GM21786 (cell line): Measurements from ENCODE around the gene CD96.
A peak's percentile ranks its signal among the peaks of the same experiment; 100 is the strongest.
"Not testable (repeated sequence)": the region's sequence is repeated elsewhere in the genome, so short reads cannot be mapped to it uniquely, and the experiment has no call there.

ENCODE experiments used
- ATAC-seq: cut with Tn5 transposase; IDR thresholded peaks from one replicate; pipeline ENCODE4 v1.9.1; 2021; ENCODE audit not compliant: unreplicated experiment

The CD96 gene, protein sequence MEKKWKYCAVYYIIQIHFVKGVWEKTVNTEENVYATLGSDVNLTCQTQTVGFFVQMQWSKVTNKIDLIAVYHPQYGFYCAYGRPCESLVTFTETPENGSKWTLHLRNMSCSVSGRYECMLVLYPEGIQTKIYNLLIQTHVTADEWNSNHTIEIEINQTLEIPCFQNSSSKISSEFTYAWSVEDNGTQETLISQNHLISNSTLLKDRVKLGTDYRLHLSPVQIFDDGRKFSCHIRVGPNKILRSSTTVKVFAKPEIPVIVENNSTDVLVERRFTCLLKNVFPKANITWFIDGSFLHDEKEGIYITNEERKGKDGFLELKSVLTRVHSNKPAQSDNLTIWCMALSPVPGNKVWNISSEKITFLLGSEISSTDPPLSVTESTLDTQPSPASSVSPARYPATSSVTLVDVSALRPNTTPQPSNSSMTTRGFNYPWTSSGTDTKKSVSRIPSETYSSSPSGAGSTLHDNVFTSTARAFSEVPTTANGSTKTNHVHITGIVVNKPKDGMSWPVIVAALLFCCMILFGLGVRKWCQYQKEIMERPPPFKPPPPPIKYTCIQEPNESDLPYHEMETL

DNA sequence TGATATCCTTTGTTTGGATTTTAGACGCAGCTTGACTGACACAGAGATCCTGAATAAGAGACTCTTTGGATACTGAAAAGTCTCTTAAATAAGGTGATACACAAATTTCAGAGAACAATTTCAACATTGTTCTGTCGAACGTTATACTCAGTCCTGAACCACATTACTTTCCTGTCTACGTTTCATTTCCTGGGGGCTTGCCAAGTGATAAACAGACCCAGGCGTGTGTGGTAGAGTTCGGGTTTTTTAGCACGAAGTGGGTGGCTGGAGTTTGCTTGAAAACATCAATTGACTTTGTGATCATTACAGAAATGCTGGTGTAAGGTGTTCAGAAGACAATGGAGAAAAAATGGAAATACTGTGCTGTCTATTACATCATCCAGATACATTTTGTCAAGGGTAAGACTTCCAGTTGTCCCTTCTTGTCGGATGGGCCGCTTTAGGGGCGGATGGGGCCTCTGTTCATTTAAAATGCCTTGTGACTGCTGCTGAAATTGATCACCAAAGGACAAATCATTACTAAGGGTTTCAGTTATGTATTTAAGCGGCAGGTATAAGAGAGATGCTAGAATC lies at the start of gene CD96:
Gene CD96 (plus strand): TSS at position 287 of the 573 bp plus-strand sequence. CDS start 52 bp downstream, at position 339.
- ATAC-seq, result peak; percentile 31

DNA sequence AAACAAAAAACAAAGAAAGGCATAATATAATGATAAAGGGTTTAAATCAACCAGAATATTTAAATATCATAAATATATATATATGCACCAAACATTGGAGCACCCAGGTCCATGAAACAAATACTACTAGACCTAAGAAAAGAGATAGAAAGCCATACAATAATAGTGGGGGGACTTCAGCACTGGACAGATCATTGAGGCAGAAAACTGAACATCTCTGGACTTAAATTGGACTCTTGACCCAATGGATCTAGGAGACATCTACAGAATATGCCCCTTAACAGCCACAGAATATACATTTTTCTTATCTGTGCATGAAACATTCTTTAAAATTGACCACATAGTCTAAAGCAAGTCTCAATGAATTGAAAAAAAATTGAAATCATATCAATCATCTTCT lies 48.7 kb upstream of the CD96 start:
- no peak for ATAC-seq

DNA sequence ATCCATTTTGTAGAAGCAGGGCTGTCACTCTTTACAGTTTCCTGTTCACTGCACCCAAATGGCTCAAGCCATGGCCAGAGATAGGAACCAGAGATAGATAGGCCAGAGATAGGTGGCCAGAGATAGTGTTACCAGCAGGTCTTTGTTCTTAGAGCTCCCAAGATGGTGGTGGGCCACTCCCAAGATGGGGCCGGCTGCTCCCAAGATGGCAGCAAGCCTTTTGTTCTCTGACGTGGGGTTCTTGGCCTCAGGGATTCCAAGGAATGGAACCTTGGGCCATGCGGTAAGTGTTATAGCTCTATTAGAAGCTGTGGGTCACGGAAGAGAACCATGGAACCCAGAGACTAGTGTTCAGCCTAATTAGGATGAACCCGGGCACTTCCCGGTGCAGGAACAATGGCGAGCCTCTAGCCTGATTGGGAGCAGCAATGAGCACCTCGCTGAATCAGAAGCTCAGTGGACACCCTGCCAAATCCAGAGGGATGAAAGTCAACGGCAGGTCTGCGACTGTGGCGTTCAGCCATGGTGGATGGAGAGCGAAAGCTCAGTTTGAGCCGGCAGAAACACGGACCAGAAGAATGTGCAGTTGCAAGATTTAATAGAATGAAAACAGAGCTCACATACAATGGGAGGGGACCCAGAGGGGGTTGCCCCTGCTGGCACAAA lies 45.0 kb upstream of the CD96 start:
- no peak for ATAC-seq

DNA sequence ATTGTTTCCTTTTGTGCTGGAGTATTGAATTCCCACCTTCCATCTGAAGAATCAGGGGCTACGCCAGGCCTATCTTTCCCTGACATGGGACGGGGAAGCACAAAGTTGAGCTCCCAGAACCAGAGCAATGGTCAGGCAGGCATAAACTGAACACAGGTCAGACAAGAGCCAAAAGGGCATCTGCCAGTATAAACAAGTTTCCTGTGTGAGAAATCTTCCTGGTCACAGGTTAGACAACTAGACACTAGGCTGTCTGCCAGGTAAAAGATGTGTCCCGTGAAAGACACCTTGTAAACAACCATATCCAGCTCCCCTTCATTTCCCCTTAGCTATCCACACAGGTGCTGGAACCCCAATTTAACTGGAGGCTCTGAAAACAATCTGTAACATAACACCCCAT lies 44.0 kb upstream of the CD96 start:
- no peak for ATAC-seq

DNA sequence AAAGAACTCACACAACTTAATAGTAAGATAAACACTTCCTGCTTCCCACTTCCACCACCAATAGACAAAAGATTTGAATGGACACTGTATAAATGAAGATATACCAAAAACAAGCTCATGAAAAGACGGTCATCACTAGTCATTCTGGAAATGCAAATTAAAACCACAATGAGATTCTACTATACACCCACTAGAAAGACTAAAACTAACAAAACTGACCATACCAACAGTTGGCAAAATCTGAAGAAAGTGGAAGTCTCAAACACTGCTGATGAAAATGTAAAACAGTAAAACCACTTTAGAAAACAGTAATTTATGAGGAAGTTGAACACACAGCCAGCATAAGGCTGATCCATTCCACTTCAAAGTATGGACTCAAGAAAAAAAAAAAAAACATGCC lies 35.6 kb upstream of the CD96 start:
- peak; percentile 76 for ATAC-seq

DNA sequence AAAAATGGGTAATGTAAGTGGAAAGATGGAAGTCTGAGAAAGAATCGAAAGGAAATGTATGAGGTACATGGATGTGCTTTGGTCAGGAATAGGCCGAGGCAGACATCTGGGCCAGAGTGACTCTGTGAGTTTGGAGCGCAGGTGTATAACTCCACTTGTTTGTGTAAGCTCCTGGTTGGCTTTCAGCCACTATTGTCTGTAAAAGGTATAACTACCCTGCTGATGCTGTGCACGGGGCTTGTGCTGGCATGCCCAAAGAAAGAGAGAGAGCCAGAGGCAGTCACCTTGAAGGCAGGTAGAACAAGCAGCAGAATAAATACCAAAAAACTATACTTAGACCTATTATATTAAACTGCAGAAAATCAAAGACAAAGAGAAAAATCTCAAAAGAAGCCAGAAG lies 32.7 kb upstream of the CD96 start:
- no peak for ATAC-seq

DNA sequence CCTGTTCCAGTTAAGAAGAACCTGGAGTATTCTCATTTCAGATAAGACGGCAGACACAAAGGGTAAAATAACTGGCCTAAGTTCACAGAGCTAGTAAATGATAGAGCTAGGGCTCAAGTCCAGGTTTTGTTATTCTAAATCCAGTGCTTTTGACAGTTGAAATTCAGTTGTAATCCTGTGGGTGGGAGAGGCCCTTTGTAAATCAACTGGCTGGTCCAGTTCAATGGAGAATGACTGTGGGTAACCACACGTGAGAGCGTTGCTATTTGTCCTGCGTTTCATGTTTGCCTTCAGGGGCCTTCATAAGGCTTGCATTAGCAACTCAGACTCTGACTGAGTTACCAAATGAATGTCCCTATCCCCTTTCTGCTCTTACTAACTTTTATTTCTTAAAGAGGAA lies 24.2 kb upstream of the CD96 start:
- no peak for ATAC-seq

DNA sequence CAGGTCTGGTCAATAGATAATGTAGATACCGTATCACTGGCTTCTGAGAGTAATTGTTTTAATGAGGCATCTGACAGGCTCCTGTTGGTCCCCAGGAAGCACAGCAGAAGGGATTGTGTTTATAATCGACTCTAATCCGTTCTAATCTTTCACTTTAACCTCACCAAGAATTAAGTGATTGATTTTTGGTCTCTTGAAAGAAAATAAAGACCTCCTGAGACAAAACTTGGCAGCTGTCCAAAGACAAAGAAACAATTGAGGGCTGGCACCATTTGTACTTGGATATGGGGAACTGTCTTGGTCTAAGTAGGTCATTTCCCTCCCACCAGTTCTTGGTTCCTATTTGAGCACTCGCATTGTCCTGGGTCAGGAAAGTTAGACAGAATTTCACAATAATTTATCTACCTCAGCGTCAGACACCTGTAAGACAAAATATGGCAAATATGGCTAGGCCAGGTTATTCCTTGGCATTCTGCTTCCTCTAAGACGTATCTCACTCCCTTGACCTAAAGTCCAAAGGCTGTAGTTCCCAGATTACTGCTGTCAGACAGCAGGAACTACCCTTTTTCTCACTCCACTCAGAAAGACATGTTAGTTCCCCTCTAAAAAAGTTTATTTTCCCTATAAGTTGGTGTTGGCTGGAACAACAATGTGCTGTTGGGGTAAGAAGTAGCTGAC lies 22.7 kb upstream of the CD96 start:
- no peak for ATAC-seq

DNA sequence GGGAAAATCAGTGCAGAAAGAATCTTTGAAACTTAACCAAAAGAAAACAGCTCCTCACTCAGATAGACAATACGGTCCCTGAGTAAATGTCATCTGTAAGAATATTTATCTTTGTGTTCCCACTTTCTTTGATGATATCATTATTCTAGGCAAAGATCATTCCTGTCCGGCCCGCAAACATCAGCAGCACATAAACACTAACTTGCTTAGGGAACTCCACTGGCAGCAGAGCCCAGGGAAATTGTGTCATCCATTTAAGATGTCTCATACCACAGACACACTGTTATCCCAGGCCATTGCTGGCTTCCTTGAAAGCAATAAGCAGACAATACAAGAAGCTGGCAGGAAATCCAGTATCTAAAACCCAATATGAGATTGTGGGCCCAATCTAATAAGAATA lies 20.1 kb upstream of the CD96 start:
- ATAC-seq, result no peak

DNA sequence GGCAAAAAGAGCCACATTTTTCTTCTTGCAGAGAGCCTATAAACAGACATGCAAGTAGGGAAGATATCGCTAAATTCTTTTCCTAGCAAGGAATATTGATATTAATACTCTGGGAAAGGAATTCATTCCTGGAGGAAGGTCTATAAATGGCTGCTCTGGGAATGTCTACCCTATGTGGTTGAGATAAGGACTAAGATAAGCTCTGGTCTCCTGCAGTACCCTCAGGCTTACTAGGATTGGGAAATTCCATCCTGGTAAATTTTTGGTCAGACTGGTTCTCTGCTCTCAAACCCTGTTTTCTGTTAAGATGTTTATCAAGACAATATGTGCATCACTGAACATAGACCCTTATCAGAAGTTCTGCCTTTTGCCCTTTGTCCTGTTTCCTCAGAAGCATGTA lies 17.5 kb upstream of the CD96 start:
- ATAC-seq, result not testable (repeated sequence)

DNA sequence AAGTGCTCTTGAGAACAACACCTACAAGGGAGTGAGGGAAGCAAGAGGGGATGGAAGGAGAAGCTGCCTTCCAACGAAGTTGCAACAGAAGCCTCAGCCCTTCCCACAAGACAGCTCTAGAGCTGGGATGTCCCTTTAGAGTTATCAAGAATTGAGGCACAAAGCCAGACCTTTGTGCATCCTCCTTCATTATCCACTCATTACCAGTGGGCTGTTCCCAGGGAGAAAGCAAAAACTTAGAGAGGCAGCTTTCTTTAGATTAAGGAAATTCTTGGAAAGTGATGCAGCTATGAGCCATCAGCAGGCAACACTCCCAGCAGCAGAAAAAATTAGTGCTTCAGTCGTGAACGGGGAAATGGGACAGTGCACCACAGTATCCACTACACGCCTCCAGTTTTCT lies 10.6 kb upstream of the CD96 start:
- no peak for ATAC-seq

DNA sequence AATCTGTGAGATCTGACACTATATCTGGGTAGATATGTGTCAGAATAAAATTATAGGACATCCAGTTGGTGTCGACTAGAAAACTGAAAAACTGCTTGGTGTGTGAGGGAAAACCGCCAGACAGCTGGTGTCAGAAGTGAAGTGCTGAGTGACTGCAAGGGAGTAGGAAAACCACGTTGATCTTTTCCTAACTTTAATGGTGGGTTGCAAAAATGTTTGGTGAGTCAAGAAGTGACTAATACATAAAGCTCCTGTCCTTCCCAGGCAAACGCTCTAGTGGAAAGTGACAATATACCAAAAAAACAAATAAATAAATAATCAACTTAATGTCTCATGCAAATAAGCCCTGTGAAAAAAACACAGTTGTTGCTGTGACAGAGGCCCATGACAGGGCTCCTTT lies 7.3 kb upstream of the CD96 start:
- ATAC-seq, result no peak

DNA sequence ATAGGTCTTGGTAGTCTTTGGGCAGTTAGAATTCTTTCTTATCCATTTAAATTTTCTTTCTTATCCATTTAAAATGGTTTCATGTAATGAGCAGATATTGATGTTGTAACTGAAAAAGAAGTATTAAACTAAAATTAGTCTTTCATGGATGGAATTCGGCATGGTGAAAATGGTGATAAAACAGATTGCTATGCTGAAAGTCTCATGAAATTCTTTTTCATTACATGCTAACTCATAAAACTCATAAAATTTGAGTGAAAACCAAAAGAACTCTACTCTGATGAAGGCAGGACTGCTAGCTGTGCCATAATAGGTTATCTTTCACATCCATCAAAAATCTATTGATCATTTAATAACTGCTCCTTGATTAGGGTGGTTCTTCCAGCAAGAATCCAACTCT lies 3.9 kb upstream of the CD96 start:
- ATAC-seq, result no peak

DNA sequence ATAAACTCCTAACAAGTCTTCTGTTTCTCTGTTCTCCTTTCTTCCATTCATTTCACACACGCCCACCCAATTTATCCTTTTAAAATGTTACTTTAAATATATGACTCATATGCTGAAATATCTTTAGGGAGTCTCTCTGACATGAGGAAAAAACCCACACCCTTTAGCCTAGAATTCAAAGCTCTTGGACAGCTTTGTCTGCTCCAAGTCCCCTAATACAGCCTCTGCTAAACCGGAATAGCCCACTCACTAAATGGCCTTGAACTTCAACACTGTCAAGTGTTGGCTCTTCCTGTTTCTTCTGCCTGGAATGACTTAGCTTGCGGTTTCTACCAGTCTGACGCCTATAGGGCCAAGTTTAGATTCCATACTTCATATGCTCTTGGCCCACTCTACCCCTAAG lies 3.3 kb upstream of the CD96 start:
- peak; percentile 18 for ATAC-seq

DNA sequence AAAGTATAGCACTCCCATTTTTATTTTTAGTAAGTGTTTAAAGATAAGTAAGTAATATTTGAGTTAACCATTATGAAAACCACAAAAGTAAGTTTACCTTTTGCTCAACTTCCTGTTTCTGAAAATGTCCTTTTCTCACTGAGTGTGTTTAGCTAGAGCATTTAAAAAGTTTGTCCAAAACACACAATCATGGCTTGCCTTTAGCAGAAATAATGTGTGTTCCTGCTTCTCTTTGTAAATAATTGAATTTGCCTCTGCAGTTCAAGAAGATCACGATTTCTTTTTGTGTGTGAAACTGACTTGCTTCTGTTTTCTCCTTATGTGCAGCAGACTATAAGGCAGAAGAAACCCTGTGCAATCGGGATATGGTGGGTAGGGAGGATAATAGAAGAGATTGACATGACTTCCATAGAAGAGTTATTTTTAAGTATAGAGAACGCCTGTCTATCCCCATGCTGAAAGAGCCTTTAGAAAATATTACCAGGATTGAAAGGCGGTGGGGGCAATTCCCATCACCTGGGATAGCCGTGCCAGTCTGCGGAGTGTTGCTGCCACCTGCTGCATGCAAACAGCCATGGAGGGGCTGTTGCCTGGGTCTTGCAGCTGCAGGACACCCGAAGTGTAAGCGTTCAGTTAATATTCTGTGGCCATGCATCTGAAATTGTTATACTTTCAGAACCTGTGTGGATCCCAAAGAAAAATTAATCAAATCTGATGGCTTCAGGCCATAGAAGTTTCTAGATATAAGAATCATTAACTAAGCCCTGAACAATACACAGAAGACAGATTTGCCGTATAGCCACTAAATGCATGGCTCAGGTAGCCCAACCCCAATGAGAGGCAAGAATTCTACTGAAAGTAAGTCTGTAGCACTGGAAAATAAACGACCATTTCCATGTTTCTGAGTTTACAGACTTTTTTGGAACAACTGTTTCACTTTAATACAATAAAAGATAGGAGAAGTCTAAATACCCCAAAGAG lies 2.4 kb upstream of the CD96 start:
- ATAC-seq, result peak; percentile 65

DNA sequence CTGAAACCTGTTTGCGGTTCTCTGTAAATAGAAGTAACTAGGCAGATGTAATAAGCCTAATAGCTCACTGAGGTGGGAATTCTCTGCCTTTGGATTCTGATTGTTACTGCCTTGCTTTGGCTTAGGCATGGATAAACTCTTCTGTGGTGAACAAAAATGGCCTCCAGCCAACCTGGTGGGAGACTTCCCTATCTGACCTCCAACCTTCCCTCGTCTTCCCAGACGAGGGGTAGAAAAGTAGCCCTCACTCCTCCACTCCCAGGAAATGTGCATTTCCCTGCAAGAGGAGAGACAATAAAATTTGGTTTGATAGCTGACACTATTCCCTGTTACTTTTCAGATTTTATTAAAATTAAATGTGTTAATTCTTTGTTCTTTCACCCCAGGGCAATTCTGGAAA lies 606 bp upstream of the CD96 start:
- no peak for ATAC-seq

DNA sequence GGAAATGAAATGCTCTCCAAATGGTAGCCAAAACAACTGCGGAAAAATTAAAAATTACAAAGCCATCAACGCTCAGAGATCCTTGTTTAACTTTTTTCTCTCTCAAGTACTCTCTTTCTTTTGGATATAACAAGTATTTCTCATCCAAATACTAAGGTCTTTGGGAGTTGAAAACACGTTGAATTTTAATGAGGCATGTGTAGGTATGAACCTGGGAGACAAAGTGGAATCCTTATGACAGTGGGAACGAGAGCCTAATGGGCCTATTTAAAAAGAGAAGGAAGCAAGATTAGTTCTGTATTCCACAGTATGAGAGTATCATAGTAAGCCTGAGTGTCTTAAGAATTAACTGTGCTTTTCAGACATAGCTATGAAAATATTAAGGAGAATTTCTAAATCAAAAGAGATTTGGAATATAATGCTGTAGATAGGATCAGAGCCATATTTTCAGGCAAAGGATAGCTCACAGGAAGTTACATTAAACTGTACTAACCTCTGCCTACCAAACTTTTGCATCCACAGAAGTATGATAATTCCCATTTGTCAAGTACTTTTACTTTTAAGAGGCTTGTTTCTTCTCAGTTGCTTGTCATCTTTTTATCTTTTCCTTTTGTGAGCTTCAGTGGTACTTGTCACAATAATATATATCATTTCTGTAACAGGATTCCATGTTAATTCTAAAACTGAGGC lies 759 bp downstream of the CD96 start:
- ATAC-seq, result no peak

DNA sequence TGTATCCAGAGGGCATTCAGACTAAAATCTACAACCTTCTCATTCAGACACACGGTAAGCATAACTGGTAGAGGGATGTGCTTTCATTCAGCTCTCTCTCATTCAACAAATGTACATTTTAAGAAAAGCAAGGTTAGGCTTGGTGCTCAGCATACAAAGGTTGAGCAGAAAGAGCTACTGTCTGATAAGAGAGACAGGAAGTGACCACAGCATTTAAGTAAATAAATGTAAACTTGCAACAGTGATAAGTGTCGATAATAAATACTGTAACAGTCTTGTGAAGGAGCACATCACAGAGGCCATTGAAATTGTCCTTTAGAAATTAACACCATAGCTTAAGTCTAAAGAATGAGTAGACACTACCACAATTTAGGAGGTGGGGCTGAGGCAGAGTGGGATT lies 3.4 kb downstream of the CD96 start:
- no peak for ATAC-seq

DNA sequence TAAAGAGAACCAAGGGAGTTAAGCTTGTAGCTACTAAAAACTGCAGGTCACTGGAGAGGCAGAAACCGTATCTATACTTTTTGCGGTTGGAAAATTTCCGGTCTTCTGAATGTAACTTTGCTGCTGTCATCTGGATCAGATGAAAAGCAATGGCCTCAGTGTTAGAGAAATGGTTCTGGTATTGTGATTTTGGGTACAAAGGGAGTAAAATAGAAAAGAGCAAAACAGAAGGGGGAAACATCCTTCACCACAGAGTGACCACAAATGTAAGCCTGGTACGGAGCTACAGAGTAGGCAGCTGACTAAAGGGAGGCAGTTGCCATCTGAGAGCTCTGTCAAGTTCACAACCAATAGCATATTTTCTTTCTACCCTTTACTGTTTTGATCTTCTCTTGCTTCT lies 5.6 kb downstream of the CD96 start:
- peak; percentile 84 for ATAC-seq

DNA sequence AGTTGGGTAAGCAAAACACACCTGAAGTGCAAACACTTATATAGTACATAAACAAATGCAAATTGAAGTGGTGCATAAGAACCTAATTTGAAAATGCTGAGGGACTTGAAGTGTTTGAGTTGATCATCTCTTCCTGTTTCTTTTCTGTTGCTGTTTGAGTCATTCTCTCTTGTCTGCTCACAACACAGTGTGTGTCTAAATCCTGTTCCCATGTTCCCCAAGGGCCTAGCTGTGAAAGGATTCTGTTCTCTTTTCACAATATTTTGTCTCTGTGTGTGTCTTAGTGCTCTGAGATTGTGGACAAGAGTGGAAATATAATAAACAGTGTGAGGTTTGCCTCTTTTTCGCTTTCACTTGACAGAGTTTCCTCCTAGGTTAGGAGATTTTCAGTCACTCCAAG lies 6.1 kb downstream of the CD96 start:
- ATAC-seq, result peak; percentile 67
